PC-9 (cell line): Measurements from ENCODE around the gene GUCA1A.

Experiments used
- CTCF ChIP-seq: fragments of 200-600 bp; sonication (generic); conservative IDR thresholded peaks from 2 replicates; pipeline ENCODE4 v1.6.1; 2017; ENCODE audit warnings: mixed run types, antibody characterized with exemption, mild to moderate bottlenecking, moderate library complexity
- EZH2 ChIP-seq: fragments of 200-600 bp; sonication (generic); IDR thresholded peaks from 2 replicates; pipeline ENCODE4 v1.8.0; 2017; ENCODE audit warnings: antibody characterized with exemption, low read depth

GRCh38 chr6:42182101-42182500 lies 8.9 kb downstream of the GUCA1A start:
- TF ChIP-seq CTCF (no peak), EZH2 (no peak)
